GM12878 (cell line): ENCODE results near the gene SDK2. TPM values are rescaled to one million over a fixed set of nuclear protein-coding genes. Genes with fewer than 3 reads are reported as not detected.

Source experiments
- ATAC-seq: fragments of 200-7000 bp; cut with Tn5 transposase; 3 replicates; pipeline ENCODE4 v1.9.1; 2020; ENCODE audit warnings: mild to moderate bottlenecking, moderate library complexity
- BruUV-seq: library from RNA; stranded (reverse); fragments of 400-500 nt; replicated peaks from 2 replicates; lab custom pipeline; 2021; lab: Mats Ljungman, UMichigan
- CTCF ChIA-PET: fragments of 300-600 bp; sonication (Branson Sonifier 250); formaldehyde crosslinking; extraction: SDS; loops from one replicate; lab custom pipeline; 2021; ENCODE audit warnings: inconsistent platforms; lab: Yijun Ruan, JAX
- POLR2A ChIA-PET: fragments of 350-600 bp; formaldehyde crosslinking; extraction: SDS; loops from one replicate; lab custom pipeline; 2021; ENCODE audit warnings: inconsistent platforms; lab: Charles Lee
- RAD21 ChIA-PET: fragments of 300-600 bp; sonication (Branson Sonifier 250); formaldehyde crosslinking; loops from one replicate; lab custom pipeline; 2023; ENCODE audit warnings: antibody characterized with exemption; ENCODE audit not compliant: unreplicated experiment; lab: Charles Lee
- SMC1A ChIA-PET: fragments of 300-600 bp; sonication (Branson Sonifier 250); formaldehyde crosslinking; loops from one replicate; lab custom pipeline; 2023; ENCODE audit not compliant: unreplicated experiment, uncharacterized antibody; lab: Charles Lee
- DNase-seq: peaks from one replicate; pipeline ENCODE4 v3.0.0-alpha.2; 2011; ENCODE audit warnings: low read depth, low spot score
- FAIRE-seq: peaks from 3 replicates; lab custom pipeline; 2011; peaks lifted over from hg19 to GRCh38; lab: Jason Lieb, UNC
- H2AFZ ChIP-seq: 2 replicates; pipeline ENCODE4 v1.6.0; 2011; ENCODE audit warnings: low read depth, low read length, control low read depth; ENCODE audit not compliant: control insufficient read depth
- H3K27ac ChIP-seq: 2 replicates; pipeline ENCODE4 v1.5.1; 2011; ENCODE audit warnings: control low read depth; ENCODE audit not compliant: control insufficient read depth, insufficient read depth
- H3K27me3 ChIP-seq, 2 experiments: replicated peaks in 1 of 2; 2 replicates each; pipeline versions ENCODE4 v1.6.0 to v1.6.1; 2011; ENCODE audit warnings: low read length in 1 of 2; ENCODE audit not compliant: control insufficient read depth in 2 of 2, insufficient read depth in 2 of 2
- H3K36me3 ChIP-seq, 2 experiments: 2 replicates each; pipeline ENCODE4 v1.5.1; 2011; ENCODE audit warnings: low read length in 1 of 2; ENCODE audit not compliant: control insufficient read depth in 2 of 2, insufficient read depth in 2 of 2
- H3K4me1 ChIP-seq: 2 replicates; pipeline ENCODE4 v1.6.1; 2011; ENCODE audit warnings: mild to moderate bottlenecking, low read length, moderate library complexity, mixed read lengths; ENCODE audit not compliant: control insufficient read depth, insufficient read depth
- H3K4me2 ChIP-seq: 2 replicates; pipeline ENCODE4 v1.6.0; 2011; ENCODE audit warnings: control low read depth; ENCODE audit not compliant: control insufficient read depth, insufficient read depth
- H3K4me3 ChIP-seq: fragments of 200-600 bp; sonication (generic); 2 replicates; pipeline ENCODE4 v1.5.1; 2016
- H3K79me2 ChIP-seq: 2 replicates; pipeline ENCODE4 v1.6.0; 2011; ENCODE audit warnings: low read length; ENCODE audit not compliant: control insufficient read depth, insufficient read depth
- H3K9ac ChIP-seq: 2 replicates; pipeline ENCODE4 v1.8.0; 2011; ENCODE audit warnings: low read length, control low read depth, mixed read lengths; ENCODE audit not compliant: control insufficient read depth, insufficient read depth
- H3K9me3 ChIP-seq: replicated peaks from 3 replicates; pipeline ENCODE4 v1.5.1; 2011; ENCODE audit warnings: mild to moderate bottlenecking, low read length; ENCODE audit not compliant: control insufficient read depth, insufficient read depth
- H4K20me1 ChIP-seq: 2 replicates; pipeline ENCODE4 v1.6.0; 2011; ENCODE audit not compliant: control insufficient read depth, insufficient read depth
- CBX5 ChIP-seq: sonication (generic); IDR thresholded peaks from 2 replicates; pipeline ENCODE4 v1.6.1; 2016; ENCODE audit warnings: low read depth, moderate library complexity, mild to moderate bottlenecking, inconsistent platforms
- CREM ChIP-seq: IDR thresholded peaks from 2 replicates; pipeline ENCODE4 v1.6.1; 2014; ENCODE audit warnings: antibody characterized with exemption, low read depth
- ESRRA ChIP-seq: IDR thresholded peaks from 2 replicates; pipeline ENCODE4 v1.6.1; 2012; ENCODE audit warnings: mild to moderate bottlenecking, low read length, improper control_type of control experiment
- HCFC1 ChIP-seq: fragments of 150-350 bp; IDR thresholded peaks from 2 replicates; pipeline ENCODE4 v1.6.1; 2014; ENCODE audit warnings: low read length
- IRF4 ChIP-seq: IDR thresholded peaks from 2 replicates; pipeline ENCODE4 v1.6.1; 2011; ENCODE audit warnings: low read depth, low read length
- LARP7 ChIP-seq: fragments of 450-650 bp; IDR thresholded peaks from 2 replicates; pipeline ENCODE4 v1.6.1; 2017; ENCODE audit warnings: mild to moderate bottlenecking
- MEF2A ChIP-seq: IDR thresholded peaks from 2 replicates; pipeline ENCODE4 v1.6.1; 2011; ENCODE audit warnings: low read depth, mild to moderate bottlenecking, low read length, moderate library complexity; ENCODE audit not compliant: insufficient read depth
- MYC ChIP-seq: IDR thresholded peaks from 2 replicates; pipeline ENCODE4 v1.6.1; 2011; ENCODE audit warnings: mild to moderate bottlenecking, low read length, moderate library complexity, inconsistent platforms; ENCODE audit not compliant: insufficient read depth, insufficient replicate concordance, insufficient read length, severe bottlenecking
- NBN ChIP-seq: fragments of 450-650 bp; IDR thresholded peaks from 2 replicates; pipeline ENCODE4 v1.6.1; 2016
- RBBP5 ChIP-seq: fragments of 200-600 bp; sonication (generic); conservative IDR thresholded peaks from 2 replicates; pipeline ENCODE4 v1.6.1; 2016
- TAF1 ChIP-seq: IDR thresholded peaks from 2 replicates; pipeline ENCODE4 v1.6.1; 2011; ENCODE audit warnings: mild to moderate bottlenecking, low read depth, low read length, borderline replicate concordance
- TARDBP ChIP-seq: IDR thresholded peaks from 2 replicates; pipeline ENCODE4 v1.6.1; 2016; ENCODE audit warnings: borderline replicate concordance
- ZNF274 ChIP-seq: IDR thresholded peaks from one replicate; pipeline ENCODE4 v1.8.0; 2011; ENCODE audit not compliant: insufficient read length, insufficient read depth
- WGBS: methylation state at CpG from one replicate; pipeline ENCODE4 v1.1.6; 2016; ENCODE audit warnings: low lambda C conversion rate; ENCODE audit not compliant: insufficient replicate concordance, insufficient coverage; ENCODE audit errors: missing lambda C conversion rate; 5-methylcytosine and 5-hydroxymethylcytosine counted together
- in situ Hi-C: fragments of 300-500 bp; cut with MboI; formaldehyde crosslinking; loops from 9 replicates; pipeline ENCODE4 v1.14.3; 2018; ENCODE audit warnings: mixed read lengths
- intact Hi-C: fragments of 100-400 bp; cut with micrococcal nuclease; formaldehyde crosslinking; loops from one replicate; pipeline ENCODE4 v1.14.2; 2022; ENCODE audit not compliant: unreplicated experiment
- polyA plus RNA-seq, 11 experiments: library from polyadenylated mRNA; depleted of rRNA in 4 of 11; unstranded in 6 of 11; stranded (reverse) in 5 of 11; fragments of >200 nt; fragmentation: Nextera tagmentation in 4 of 11; fragmentation: Illumina TruSeq in 1 of 11; extraction: Ambion mirVana in 4 of 11; extraction: Trizol in 1 of 11; gene quantifications; 1 replicate in 1 of 11; 2 replicates in 10 of 11; pipeline versions ENCODE4 v1.2.1 to v1.2.3, GENCODE V29; 2011 to 2016; ENCODE audit warnings: inconsistent platforms in 2 of 11, missing spikeins in 2 of 11, low read depth in 1 of 11
- total RNA-seq, 4 experiments: library from RNA; depleted of rRNA in 3 of 4; stranded (reverse); fragments of >200 nt in 3 of 4; fragmentation: Illumina TruSeq in 1 of 4; extraction: Trizol in 1 of 4; gene quantifications; 2 replicates each; pipeline versions ENCODE4 v1.2.1 to v1.2.3, GENCODE V29; 2013 to 2021
- TF ChIP-seq, protein P1 (sequence below): IDR thresholded peaks from 2 replicates; pipeline ENCODE4 v1.6.1; 2012; ENCODE audit warnings: improper control_type of control experiment, low read depth, low read length; ENCODE audit not compliant: insufficient replicate concordance
- TF ChIP-seq, protein P2 (sequence below): IDR thresholded peaks from 2 replicates; pipeline ENCODE4 v1.6.1; 2012; ENCODE audit warnings: mild to moderate bottlenecking, low read depth, low read length

SDK2 gene
- total and polyA plus RNA-seq, 10 of the 15 experiments (the other 5 are each of a cell fraction or from before 2014, with no cell fraction given): 0.03 to 0.08 (median 0.03) TPM; not detected in 7

DNA sequence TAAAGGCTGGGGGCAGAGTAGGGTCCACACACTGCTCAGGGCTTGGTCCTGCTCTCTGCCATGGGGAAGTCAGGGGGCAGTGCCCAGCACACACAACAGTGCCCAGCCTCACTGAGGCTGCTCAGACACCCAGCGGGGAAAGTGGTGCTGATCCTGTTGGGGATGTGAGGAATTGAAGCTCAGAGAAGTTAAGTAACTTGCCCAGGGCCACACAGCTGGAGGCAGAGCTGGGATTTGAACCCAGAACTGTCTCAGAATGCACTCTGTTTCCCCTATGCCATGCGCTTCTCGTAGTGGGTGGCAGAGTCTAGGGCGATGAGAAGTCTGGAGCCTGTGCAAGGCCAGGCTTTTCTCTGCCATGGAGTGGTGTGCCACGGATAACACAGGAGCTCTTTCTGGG, 59.3 kb downstream of the SDK2 start:
- no peak overlapping the region for H3K27ac ChIP-seq
- WGBS: 61% methylated on average over 5 of the region's 5 CpGs
- H3K36me3 ChIP-seq: no peaks in the 10 kb centered on the region
- no peak overlapping the region for H3K4me3 ChIP-seq
- in situ Hi-C loops (no loop called here), intact Hi-C loops (no loop called here)
- H3K9ac ChIP-seq: no peak overlapping the region
- peaks cover 0 to 4% of the 10 kb centered on the region in 2 experiments; a peak in 3 of 4 replicates for H3K27me3 ChIP-seq
- ChIA-PET SMC1A (interaction anchor here (0.6 to 1.4 kb wide), 3 partner anchors 125 to 995 kb away, joined by 3 to 5 read pairs (median 4); no protein-coding TSS in a partner anchor), POLR2A (no interaction called here), CTCF (interaction anchor here (1.0 to 3.8 kb wide), 3 partner anchors 17 to 372 kb away, joined by 3 to 24 read pairs (median 6); no protein-coding TSS in a partner anchor), RAD21 (interaction anchor here (0.7 to 1.4 kb wide), 6 partner anchors 56 to 170 kb away, joined by 3 to 6 read pairs (median 3); no protein-coding TSS in a partner anchor)
- no peaks in the 10 kb centered on the region for H4K20me1 ChIP-seq
- H2AFZ ChIP-seq: no peak overlapping the region
- ATAC-seq (no peak), FAIRE-seq (no peak), DNase-seq (no peak)
- no peak for TF ChIP-seq LARP7
- no peak for TF ChIP-seq HCFC1
- TF ChIP-seq MEF2A: no peak
- TF ChIP-seq, protein P1, sequence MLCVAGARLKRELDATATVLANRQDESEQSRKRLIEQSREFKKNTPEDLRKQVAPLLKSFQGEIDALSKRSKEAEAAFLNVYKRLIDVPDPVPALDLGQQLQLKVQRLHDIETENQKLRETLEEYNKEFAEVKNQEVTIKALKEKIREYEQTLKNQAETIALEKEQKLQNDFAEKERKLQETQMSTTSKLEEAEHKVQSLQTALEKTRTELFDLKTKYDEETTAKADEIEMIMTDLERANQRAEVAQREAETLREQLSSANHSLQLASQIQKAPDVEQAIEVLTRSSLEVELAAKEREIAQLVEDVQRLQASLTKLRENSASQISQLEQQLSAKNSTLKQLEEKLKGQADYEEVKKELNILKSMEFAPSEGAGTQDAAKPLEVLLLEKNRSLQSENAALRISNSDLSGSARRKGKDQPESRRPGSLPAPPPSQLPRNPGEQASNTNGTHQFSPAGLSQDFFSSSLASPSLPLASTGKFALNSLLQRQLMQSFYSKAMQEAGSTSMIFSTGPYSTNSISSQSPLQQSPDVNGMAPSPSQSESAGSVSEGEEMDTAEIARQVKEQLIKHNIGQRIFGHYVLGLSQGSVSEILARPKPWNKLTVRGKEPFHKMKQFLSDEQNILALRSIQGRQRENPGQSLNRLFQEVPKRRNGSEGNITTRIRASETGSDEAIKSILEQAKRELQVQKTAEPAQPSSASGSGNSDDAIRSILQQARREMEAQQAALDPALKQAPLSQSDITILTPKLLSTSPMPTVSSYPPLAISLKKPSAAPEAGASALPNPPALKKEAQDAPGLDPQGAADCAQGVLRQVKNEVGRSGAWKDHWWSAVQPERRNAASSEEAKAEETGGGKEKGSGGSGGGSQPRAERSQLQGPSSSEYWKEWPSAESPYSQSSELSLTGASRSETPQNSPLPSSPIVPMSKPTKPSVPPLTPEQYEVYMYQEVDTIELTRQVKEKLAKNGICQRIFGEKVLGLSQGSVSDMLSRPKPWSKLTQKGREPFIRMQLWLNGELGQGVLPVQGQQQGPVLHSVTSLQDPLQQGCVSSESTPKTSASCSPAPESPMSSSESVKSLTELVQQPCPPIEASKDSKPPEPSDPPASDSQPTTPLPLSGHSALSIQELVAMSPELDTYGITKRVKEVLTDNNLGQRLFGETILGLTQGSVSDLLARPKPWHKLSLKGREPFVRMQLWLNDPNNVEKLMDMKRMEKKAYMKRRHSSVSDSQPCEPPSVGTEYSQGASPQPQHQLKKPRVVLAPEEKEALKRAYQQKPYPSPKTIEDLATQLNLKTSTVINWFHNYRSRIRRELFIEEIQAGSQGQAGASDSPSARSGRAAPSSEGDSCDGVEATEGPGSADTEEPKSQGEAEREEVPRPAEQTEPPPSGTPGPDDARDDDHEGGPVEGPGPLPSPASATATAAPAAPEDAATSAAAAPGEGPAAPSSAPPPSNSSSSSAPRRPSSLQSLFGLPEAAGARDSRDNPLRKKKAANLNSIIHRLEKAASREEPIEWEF: no peak
- TF ChIP-seq ESRRA: no peak
- no peak for TF ChIP-seq MYC
- no peak for TF ChIP-seq TAF1
- no peak for TF ChIP-seq IRF4
- no peak for TF ChIP-seq NBN
- no peak for TF ChIP-seq RBBP5
- TF ChIP-seq CREM: no peak
- no peak for TF ChIP-seq CBX5
- no peak for TF ChIP-seq TARDBP
- TF ChIP-seq, protein P2, sequence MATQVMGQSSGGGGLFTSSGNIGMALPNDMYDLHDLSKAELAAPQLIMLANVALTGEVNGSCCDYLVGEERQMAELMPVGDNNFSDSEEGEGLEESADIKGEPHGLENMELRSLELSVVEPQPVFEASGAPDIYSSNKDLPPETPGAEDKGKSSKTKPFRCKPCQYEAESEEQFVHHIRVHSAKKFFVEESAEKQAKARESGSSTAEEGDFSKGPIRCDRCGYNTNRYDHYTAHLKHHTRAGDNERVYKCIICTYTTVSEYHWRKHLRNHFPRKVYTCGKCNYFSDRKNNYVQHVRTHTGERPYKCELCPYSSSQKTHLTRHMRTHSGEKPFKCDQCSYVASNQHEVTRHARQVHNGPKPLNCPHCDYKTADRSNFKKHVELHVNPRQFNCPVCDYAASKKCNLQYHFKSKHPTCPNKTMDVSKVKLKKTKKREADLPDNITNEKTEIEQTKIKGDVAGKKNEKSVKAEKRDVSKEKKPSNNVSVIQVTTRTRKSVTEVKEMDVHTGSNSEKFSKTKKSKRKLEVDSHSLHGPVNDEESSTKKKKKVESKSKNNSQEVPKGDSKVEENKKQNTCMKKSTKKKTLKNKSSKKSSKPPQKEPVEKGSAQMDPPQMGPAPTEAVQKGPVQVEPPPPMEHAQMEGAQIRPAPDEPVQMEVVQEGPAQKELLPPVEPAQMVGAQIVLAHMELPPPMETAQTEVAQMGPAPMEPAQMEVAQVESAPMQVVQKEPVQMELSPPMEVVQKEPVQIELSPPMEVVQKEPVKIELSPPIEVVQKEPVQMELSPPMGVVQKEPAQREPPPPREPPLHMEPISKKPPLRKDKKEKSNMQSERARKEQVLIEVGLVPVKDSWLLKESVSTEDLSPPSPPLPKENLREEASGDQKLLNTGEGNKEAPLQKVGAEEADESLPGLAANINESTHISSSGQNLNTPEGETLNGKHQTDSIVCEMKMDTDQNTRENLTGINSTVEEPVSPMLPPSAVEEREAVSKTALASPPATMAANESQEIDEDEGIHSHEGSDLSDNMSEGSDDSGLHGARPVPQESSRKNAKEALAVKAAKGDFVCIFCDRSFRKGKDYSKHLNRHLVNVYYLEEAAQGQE: no peak
- no peak for TF ChIP-seq ZNF274
- no TSS peak for BruUV-seq
- H3K4me2 ChIP-seq: no peak overlapping the region
- H3K9me3 ChIP-seq: no peaks in the 10 kb centered on the region
- peaks cover 7% of the 10 kb centered on the region for H3K4me1 ChIP-seq
- H3K79me2 ChIP-seq: no peaks in the 10 kb centered on the region
